ENCODE data around the gene PPM1J. TPM values are rescaled to one million over a fixed set of nuclear protein-coding genes. Genes with fewer than 3 reads are reported as not detected.

PPM1J gene
- total and polyA plus RNA-seq, 9 of the 15 experiments (the other 6 are each of a cell fraction or from before 2014, with no cell fraction given), result 0.25 to 10.5 (median 4.2) TPM

DNA sequence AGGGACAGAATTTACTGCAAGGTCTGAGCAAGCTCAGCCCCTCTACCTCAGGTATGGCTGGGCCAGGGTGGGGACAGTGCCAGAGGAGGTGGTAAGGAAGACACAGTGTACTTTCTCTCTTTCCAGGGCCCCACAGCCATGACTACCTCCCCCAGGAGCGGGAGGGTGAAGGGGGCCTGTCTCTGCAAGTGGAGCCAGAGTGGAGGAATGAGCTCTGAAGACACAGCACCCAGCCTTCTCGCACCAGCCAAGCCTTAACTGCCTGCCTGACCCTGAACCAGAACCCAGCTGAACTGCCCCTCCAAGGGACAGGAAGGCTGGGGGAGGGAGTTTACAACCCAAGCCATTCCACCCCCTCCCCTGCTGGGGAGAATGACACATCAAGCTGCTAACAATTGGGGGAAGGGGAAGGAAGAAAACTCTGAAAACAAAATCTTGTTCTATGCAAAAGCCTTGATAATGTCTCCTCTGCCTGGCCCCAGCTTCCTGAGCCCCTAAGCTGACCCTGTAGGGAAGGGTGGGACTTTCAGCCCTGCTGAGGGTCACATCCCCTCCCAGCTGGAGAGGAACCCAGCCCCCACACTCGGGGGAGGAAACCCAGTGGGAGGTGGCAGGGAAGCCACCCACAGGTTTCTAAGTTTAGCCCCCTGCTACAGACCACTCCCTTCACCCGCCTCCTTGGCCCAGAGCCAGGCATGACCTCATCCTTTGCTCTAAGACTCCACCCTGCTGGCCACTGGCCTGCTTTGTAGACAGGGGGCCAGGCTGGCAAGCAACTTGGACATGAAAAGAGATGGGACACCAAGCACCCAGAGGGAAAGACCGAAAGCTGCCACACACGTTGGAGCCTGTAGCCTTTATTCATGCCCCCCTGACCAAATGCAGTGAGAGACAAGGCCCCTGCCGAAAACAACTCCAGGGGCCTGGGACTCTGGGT is 14.6 kb downstream of the PPM1J start (continued):
- TF ChIP-seq, protein P1, sequence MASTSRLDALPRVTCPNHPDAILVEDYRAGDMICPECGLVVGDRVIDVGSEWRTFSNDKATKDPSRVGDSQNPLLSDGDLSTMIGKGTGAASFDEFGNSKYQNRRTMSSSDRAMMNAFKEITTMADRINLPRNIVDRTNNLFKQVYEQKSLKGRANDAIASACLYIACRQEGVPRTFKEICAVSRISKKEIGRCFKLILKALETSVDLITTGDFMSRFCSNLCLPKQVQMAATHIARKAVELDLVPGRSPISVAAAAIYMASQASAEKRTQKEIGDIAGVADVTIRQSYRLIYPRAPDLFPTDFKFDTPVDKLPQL (IDR thresholded peaks at IDR 0.05; ENCODE audit: extremely low read depth, insufficient read length), result no peak
- 0 out of 2 replicates have a peak, but pooled peaks have one; percentile 46 for TF ChIP-seq ELF4 (CRISPR knock-in tag; IDR thresholded peaks at IDR 0.05)
- TF ChIP-seq FOXA3 (CRISPR knock-in tag; conservative IDR thresholded peaks at IDR 0.05 in 1 of 2, IDR thresholded peaks at IDR 0.05 in 1 of 2), result peak in 1 of 2 experiments; percentile 62; a peak in 1 of 4 replicates
- no peak for TF ChIP-seq RHOXF2B (CRISPR knock-in tag; conservative IDR thresholded peaks at IDR 0.05)
- TF ChIP-seq, protein P2, sequence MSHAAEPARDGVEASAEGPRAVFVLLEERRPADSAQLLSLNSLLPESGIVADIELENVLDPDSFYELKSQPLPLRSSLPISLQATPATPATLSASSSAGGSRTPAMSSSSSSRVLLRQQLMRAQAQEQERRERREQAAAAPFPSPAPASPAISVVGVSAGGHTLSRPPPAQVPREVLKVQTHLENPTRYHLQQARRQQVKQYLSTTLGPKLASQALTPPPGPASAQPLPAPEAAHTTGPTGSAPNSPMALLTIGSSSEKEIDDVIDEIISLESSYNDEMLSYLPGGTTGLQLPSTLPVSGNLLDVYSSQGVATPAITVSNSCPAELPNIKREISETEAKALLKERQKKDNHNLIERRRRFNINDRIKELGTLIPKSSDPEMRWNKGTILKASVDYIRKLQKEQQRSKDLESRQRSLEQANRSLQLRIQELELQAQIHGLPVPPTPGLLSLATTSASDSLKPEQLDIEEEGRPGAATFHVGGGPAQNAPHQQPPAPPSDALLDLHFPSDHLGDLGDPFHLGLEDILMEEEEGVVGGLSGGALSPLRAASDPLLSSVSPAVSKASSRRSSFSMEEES (CRISPR knock-in tag; IDR thresholded peaks at IDR 0.05), result no peak
- peak; percentile 96 for TF ChIP-seq HMGN3 (IDR thresholded peaks at IDR 0.05; ENCODE audit: borderline replicate concordance, extremely low read depth, insufficient read length, low read depth, low read length)
- TF ChIP-seq HDAC2 (IDR thresholded peaks at IDR 0.05), result peak; percentile 97
- peak; percentile 99 for TF ChIP-seq ATF7 (IDR thresholded peaks at IDR 0.05)
- TF ChIP-seq ZNF644 (tag; IDR thresholded peaks at IDR 0.05; ENCODE audit: low read depth), result no peak
- TF ChIP-seq CBX5 (IDR thresholded peaks at IDR 0.05; ENCODE audit: borderline replicate concordance, low read depth), result no peak
- no peak for TF ChIP-seq SRSF9 (IDR thresholded peaks at IDR 0.05; ENCODE audit: borderline replicate concordance, low read depth, low read length)
- no peak for TF ChIP-seq ZNF12 (CRISPR knock-in tag; IDR thresholded peaks at IDR 0.05)
- TF ChIP-seq, protein P3, sequence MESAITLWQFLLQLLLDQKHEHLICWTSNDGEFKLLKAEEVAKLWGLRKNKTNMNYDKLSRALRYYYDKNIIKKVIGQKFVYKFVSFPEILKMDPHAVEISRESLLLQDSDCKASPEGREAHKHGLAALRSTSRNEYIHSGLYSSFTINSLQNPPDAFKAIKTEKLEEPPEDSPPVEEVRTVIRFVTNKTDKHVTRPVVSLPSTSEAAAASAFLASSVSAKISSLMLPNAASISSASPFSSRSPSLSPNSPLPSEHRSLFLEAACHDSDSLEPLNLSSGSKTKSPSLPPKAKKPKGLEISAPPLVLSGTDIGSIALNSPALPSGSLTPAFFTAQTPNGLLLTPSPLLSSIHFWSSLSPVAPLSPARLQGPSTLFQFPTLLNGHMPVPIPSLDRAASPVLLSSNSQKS (CRISPR knock-in tag; IDR thresholded peaks at IDR 0.05), result no peak
- TF ChIP-seq, protein P4, sequence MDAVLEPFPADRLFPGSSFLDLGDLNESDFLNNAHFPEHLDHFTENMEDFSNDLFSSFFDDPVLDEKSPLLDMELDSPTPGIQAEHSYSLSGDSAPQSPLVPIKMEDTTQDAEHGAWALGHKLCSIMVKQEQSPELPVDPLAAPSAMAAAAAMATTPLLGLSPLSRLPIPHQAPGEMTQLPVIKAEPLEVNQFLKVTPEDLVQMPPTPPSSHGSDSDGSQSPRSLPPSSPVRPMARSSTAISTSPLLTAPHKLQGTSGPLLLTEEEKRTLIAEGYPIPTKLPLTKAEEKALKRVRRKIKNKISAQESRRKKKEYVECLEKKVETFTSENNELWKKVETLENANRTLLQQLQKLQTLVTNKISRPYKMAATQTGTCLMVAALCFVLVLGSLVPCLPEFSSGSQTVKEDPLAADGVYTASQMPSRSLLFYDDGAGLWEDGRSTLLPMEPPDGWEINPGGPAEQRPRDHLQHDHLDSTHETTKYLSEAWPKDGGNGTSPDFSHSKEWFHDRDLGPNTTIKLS (IDR thresholded peaks at IDR 0.05; ENCODE audit: borderline replicate concordance, low read depth), result peak; percentile 82; the same call in 1 of the 2 replicates
- TF ChIP-seq SRSF7 (optimal IDR thresholded peaks at IDR 0.05; ENCODE audit: low read depth, low read length), result no peak
- TF ChIP-seq, protein P5, sequence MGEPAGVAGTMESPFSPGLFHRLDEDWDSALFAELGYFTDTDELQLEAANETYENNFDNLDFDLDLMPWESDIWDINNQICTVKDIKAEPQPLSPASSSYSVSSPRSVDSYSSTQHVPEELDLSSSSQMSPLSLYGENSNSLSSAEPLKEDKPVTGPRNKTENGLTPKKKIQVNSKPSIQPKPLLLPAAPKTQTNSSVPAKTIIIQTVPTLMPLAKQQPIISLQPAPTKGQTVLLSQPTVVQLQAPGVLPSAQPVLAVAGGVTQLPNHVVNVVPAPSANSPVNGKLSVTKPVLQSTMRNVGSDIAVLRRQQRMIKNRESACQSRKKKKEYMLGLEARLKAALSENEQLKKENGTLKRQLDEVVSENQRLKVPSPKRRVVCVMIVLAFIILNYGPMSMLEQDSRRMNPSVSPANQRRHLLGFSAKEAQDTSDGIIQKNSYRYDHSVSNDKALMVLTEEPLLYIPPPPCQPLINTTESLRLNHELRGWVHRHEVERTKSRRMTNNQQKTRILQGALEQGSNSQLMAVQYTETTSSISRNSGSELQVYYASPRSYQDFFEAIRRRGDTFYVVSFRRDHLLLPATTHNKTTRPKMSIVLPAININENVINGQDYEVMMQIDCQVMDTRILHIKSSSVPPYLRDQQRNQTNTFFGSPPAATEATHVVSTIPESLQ (CRISPR knock-in tag; IDR thresholded peaks at IDR 0.05), result no peak
- 0 out of 2 replicates have a peak, but pooled peaks have one; percentile 60 for TF ChIP-seq ESRRA (IDR thresholded peaks at IDR 0.05; ENCODE audit: borderline replicate concordance, low read depth)
- no peak for TF ChIP-seq GATA2 (CRISPR knock-in tag; IDR thresholded peaks at IDR 0.05)
- no peak for TF ChIP-seq ZNF507 (tag; conservative IDR thresholded peaks at IDR 0.05)
- TF ChIP-seq ADNP (tag; IDR thresholded peaks at IDR 0.05), result no peak
